ENCODE measurements around the gene CANT1. TPM values are rescaled to one million over a fixed set of nuclear protein-coding genes. Genes with fewer than 3 reads are reported as not detected.

The CANT1 gene
- total RNA-seq, 1 donor from 2014 or later: 23.1 TPM

DNA sequence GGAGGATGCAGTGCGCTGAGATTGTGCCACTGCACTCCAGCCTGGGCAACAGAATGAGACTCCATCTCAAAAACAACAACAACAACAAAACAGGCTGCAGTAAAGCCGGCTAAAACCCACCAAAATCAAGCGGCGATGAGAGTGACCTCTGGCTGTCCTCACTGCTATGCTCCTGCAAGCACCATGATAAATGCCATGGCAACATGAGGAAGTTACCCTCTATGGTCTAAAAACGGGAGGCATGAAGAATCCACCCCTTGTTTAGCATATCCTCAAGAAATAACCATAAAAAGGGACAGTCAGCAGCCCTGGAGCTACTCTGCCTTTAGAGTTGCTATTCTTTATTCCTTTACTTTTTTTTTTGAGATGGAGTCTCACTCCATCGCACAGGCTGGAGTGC lies 21.4 kb downstream of the CANT1 start:
- Histone ChIP-seq H3K36me3 (peaks cover 0 to 19% of the 10 kb centered on the region in 2 donors), H3K4me1 (peaks cover 26% of the 10 kb centered on the region), H3K27ac (no peak overlapping the region), H3K9me3 (no peaks in the 10 kb centered on the region), H3K27me3 (no peaks in the 10 kb centered on the region), H3K4me3 (no peak overlapping the region)
- TF ChIP-seq, protein P1, sequence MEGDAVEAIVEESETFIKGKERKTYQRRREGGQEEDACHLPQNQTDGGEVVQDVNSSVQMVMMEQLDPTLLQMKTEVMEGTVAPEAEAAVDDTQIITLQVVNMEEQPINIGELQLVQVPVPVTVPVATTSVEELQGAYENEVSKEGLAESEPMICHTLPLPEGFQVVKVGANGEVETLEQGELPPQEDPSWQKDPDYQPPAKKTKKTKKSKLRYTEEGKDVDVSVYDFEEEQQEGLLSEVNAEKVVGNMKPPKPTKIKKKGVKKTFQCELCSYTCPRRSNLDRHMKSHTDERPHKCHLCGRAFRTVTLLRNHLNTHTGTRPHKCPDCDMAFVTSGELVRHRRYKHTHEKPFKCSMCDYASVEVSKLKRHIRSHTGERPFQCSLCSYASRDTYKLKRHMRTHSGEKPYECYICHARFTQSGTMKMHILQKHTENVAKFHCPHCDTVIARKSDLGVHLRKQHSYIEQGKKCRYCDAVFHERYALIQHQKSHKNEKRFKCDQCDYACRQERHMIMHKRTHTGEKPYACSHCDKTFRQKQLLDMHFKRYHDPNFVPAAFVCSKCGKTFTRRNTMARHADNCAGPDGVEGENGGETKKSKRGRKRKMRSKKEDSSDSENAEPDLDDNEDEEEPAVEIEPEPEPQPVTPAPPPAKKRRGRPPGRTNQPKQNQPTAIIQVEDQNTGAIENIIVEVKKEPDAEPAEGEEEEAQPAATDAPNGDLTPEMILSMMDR (IDR thresholded peaks at IDR 0.05): no peak
- TF ChIP-seq POLR2AphosphoS5 (IDR thresholded peaks at IDR 0.05; ENCODE audit: insufficient read depth in 1 of 2, low read depth in 1 of 2): no peak
- DNase-seq (ENCODE audit: extremely low spot score in 2 of 2): no peak
- intact Hi-C loops (cut with DNase I): no loop called here

DNA sequence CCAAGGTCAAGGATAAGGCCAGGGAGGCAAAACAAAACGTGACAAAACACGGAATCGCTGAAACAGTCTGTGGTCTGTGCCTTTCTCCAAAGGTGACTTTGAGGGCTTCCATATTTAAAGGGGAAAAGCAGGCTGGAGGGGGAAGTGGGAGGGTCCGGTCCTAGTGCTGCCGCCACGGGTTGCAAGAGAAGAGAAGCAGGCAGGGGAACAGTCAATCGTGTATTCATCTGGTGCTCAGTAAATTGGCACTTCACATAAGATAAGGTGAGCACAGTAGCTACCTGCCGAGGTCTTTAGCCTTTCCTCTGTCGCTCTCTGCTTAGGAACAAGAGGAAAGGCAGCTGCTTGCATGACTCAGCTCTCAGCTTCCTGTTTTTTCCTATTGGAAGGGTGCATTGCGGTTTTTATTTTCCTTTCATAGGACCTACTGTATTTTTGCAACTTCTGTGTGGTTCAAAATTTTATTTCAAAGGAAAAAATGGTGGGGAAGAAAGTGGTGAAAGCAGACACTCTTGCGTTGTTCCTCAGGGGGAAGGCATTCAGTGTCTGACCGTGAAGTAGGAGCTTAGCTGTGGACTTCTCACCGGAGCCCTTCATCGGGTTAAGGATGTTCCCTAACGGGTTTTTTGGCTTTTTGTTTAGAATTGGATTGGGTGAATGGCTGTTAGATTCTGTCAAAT lies 22.8 kb downstream of the CANT1 start:
- H3K27me3 ChIP-seq: no peaks in the 10 kb centered on the region
- DNase-seq (ENCODE audit: extremely low spot score in 2 of 2): no peak
- H3K4me1 ChIP-seq: peaks cover 26% of the 10 kb centered on the region
- TF ChIP-seq POLR2AphosphoS5 (IDR thresholded peaks at IDR 0.05; ENCODE audit: insufficient read depth in 1 of 2, low read depth in 1 of 2): peak in 1 of 2 donors; percentile 56
- TF ChIP-seq, protein P1 (IDR thresholded peaks at IDR 0.05): no peak
- no peaks in the 10 kb centered on the region for H3K9me3 ChIP-seq
- peak overlapping the region; percentile 70 for H3K27ac ChIP-seq
- H3K4me3 ChIP-seq: peak overlapping the region; percentile 31 to 44
- peaks cover 0 to 12% of the 10 kb centered on the region in 2 donors for H3K36me3 ChIP-seq
- intact Hi-C loops (cut with DNase I): no loop called here

DNA sequence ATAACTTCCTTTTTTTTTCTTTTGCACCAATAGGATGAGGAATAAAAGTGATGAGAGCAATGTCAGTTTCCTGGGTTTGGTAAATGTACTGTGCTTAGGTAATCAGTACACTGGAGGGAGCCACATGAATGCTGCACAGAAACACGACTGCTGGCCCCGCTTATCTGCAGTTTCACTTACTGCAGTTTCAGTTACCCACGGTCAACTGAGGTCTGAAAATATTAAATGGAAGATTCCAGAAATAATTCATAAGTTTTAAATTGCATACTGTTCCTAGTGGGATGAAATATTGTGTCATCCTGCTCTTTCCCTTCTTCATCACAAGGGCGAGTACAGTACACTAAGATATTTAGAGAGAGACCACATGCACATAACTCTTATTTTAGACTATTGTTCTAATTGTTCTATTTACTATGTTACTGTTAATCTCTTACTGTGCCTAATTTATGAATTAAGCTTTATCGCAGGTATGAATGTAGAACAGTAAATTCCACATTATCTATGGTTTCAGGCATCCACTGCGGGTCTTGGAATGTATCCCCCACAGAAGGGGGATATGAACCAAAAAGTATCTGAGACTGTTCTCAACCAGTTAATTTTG lies 23.4 kb downstream of the CANT1 start:
- H3K4me3 ChIP-seq: peak overlapping the region; percentile 31 to 44
- H3K27me3 ChIP-seq: no peaks in the 10 kb centered on the region
- peak overlapping the region; percentile 70 for H3K27ac ChIP-seq
- no peak for TF ChIP-seq POLR2A (IDR thresholded peaks at IDR 0.05)
- TF ChIP-seq, protein P1 (IDR thresholded peaks at IDR 0.05): no peak
- TF ChIP-seq POLR2AphosphoS5 (IDR thresholded peaks at IDR 0.05; ENCODE audit: insufficient read depth in 1 of 2, low read depth in 1 of 2): no peak
- no peak for DNase-seq (ENCODE audit: extremely low spot score in 2 of 2)
- peaks cover 26% of the 10 kb centered on the region for H3K4me1 ChIP-seq
- intact Hi-C loops (cut with DNase I): no loop called here
- H3K9me3 ChIP-seq: no peaks in the 10 kb centered on the region
- peaks cover 0 to 7% of the 10 kb centered on the region in 2 donors for H3K36me3 ChIP-seq

DNA sequence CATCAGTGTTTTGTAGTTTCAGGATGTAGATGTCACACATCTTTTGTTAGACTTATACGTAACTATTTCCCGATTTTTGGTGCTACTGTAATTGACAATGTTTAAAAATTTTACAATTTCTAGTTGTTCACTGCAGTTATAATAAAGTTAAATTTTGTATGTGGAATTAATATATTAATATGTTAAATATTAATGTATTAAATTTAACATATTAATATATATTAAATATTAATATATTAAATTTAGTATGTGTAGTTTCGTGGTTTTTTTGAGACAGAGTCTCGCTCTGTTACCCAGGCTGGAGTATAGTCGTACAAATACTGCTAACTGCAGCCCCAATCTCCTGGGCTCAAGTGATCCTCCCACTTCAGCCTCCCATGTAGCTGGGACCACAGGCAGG lies 24.2 kb downstream of the CANT1 start:
- no peak overlapping the region for H3K4me3 ChIP-seq
- no peak for DNase-seq (ENCODE audit: extremely low spot score in 2 of 2)
- H3K27ac ChIP-seq: no peak overlapping the region
- intact Hi-C loops (cut with DNase I): no loop called here
- H3K9me3 ChIP-seq: no peaks in the 10 kb centered on the region
- TF ChIP-seq POLR2AphosphoS5 (IDR thresholded peaks at IDR 0.05; ENCODE audit: insufficient read depth in 1 of 2, low read depth in 1 of 2): no peak
- no peak for TF ChIP-seq POLR2A (IDR thresholded peaks at IDR 0.05)
- peaks cover 27% of the 10 kb centered on the region for H3K4me1 ChIP-seq
- no peaks in the 10 kb centered on the region for H3K36me3 ChIP-seq
- no peaks in the 10 kb centered on the region for H3K27me3 ChIP-seq

DNA sequence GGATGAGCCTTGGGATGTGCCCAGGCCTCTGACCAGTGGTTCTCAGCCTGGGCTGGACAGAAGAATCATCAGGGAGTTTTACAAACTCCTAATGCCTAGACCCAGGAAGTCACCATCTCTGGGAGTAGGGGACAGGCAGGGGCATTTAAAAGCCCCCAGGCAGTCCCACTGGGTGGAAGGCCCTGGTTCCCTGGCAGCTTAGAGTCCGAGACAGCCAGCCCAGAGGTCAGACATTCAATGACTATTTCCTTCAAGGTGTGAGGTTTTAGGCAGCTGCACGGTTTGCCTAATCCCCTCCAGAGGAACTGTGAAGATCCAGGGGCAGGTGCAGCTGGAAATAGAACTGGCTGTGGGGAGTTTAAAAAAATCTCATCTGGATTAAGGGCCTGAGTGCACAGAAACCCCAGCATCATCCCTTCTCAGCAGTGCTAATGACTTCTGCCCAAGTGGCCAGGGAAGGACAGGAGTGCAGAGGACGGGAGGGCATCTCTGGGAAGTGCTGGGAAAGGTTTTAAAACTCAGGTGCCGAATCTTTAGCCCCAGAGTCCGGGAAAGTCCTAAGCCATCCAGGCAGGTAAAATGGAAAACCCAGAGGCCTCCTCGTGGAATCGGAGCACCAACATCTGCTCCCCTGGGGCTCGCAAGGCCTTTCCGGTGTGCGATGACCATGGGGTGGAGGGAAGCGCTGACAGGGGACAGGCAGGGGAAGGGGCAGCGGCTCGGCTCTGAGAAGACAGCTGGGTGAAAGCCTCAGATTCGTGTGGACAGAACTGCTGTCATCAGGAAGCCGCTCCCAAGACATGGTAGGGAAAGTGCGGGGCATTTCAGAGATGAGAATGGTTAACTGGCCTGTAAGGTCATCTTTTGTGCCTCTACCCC lies 28.3 kb downstream of the CANT1 start:
- H3K27me3 ChIP-seq: no peaks in the 10 kb centered on the region
- no peaks in the 10 kb centered on the region for H3K36me3 ChIP-seq
- no peak overlapping the region for H3K4me3 ChIP-seq
- intact Hi-C loops (cut with DNase I): no loop called here
- H3K9me3 ChIP-seq: no peaks in the 10 kb centered on the region
- TF ChIP-seq, protein P1 (IDR thresholded peaks at IDR 0.05): no peak
- TF ChIP-seq POLR2AphosphoS5 (IDR thresholded peaks at IDR 0.05; ENCODE audit: insufficient read depth in 1 of 2, low read depth in 1 of 2): no peak
- TF ChIP-seq POLR2A (IDR thresholded peaks at IDR 0.05): no peak
- no peak for DNase-seq (ENCODE audit: extremely low spot score in 2 of 2)
- H3K4me1 ChIP-seq: peaks cover 50% of the 10 kb centered on the region
- peak overlapping the region; percentile 89 for H3K27ac ChIP-seq
